HL-60/S4 (cell line): Measurements from ENCODE around the gene PRELID2.
"Not testable (repeated sequence)": the region's sequence is repeated elsewhere in the genome, so short reads cannot be mapped to it uniquely, and the experiment has no call there.

Experiments used
- in situ Hi-C: fragments of 300-500 bp; cut with MboI; formaldehyde crosslinking; loops from 2 replicates; pipeline ENCODE4 v1.14.3; 2022; ENCODE audit warnings: low sequenced_read_pairs

Gene PRELID2

GRCh38 chr5:145834917-145835847 lies at the start of gene PRELID2:
PRELID2 (minus strand) TSS chr5:145835342; CDS start chr5:145835251, 91 bp downstream.
- in situ Hi-C loops: no loop called here

DNA sequence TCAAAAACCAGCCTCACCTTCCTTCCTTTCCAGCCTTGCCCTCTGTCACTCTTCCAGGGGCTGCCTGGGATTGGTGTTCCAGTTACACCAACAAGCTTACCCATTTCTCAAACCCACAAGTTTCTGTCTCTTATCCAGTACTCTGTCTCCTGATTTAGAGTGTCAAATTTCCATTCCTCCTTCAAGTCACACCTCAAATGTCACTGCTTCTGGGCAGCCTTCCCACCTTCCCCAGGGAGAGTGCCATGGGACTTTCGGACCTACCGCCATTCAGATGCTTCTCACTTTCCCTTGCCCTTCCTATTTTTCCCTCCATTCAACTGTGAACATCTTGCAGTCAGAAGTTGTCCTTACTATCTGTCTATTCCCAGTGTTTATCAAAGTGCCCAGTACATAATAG lies 39.6 kb upstream of the PRELID2 start:
- in situ Hi-C loops: no loop called here

GRCh38 chr5:145872914-145873313 lies 37.8 kb upstream of the PRELID2 start, which contains the start of gene GRXCR2:
GRXCR2 (minus strand) TSS chr5:145873014; CDS start chr5:145872968, 46 bp downstream.
- in situ Hi-C loops: no loop called here

GRCh38 chr5:145872486-145872885 lies 37.3 kb upstream of the PRELID2 start:
- in situ Hi-C loops: no loop called here

GRCh38 chr5:145869753-145870152 lies 34.6 kb upstream of the PRELID2 start:
- in situ Hi-C loops: no loop called here

GRCh38 chr5:145867806-145868205 lies 32.7 kb upstream of the PRELID2 start:
- in situ Hi-C loops: no loop called here

DNA sequence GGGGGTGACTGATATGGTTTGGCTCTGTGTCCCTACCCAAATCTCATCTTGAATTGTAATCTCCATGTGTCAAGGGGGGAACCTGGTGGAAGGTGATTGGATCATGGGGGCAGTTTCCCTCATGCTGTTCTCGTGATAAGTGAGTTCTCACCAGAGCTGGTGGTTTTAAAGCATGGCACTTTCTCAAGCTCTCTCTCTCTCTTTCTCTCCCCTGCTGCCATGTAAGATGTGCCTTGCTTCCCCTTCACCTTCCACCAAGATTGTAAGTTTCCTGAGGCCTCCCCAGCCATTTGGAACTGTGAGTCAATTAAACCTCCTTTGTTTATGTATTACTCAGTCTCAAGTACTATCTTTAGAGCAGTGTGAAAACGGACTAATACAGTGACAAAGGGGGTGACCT lies 29.3 kb upstream of the PRELID2 start:
- in situ Hi-C loops: not testable (repeated sequence)

DNA sequence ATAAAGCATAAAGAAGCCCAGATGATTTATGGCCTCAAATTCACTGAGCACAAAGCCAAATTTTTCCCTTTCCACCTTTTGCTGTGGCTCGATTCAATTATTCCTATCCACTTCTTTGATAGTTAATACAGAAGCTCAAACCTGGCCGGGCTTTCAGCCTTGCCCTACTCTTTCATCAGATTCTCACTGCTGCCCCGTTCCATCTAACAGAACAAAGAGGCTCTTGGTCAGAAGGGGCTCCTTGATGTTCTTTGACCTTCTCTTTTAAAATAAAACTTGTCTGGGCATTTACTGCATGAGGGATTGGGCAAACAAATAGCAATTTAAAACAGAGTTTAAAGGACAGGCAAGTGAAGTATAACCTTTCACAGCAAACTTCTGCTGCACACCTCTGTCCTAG lies 27.9 kb upstream of the PRELID2 start:
- in situ Hi-C loops: no loop called here

DNA sequence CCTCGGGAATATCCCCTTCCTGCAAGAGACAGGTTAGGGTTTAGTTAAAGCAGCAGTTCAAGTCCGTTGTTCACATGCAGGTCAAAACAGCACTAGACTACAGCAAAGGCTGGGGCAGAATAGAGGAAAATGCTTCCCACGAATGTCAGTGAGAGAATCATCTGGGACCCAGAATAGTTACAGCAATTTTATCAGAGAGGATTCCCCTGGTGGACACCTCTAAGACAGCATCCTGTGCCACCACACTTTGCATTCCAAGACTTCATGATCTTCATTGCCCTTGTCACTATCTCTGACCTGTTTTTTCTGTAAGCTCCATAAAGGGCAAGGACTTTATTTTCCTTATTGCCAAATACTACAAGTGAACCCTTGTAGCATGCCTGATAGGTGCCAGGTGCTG lies 24.8 kb upstream of the PRELID2 start:
- in situ Hi-C loops: no loop called here

DNA sequence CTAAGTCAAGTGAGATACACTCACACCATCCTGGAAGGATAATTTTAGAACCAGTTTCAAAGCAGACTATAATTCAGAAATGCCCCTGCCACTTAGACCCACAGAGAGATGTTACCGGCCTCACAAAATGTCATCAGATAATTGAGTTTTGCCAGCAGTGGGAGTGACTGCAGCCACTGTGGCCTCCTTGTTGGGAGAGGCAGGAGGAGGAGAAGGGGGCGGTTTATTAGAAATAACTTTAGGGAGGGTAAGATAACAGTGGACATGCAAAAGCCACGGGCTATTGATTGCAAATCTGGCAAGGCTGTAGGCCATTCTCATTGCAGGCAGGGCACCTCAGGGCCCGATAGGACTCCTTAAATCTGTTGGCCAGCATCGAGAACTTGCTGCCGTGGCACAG lies 24.3 kb upstream of the PRELID2 start:
- in situ Hi-C loops: no loop called here

- in situ Hi-C loops: no loop called here
These were observed 23.8 kb upstream of the PRELID2 start for GRCh38 chr5:145858959-145859358.

DNA sequence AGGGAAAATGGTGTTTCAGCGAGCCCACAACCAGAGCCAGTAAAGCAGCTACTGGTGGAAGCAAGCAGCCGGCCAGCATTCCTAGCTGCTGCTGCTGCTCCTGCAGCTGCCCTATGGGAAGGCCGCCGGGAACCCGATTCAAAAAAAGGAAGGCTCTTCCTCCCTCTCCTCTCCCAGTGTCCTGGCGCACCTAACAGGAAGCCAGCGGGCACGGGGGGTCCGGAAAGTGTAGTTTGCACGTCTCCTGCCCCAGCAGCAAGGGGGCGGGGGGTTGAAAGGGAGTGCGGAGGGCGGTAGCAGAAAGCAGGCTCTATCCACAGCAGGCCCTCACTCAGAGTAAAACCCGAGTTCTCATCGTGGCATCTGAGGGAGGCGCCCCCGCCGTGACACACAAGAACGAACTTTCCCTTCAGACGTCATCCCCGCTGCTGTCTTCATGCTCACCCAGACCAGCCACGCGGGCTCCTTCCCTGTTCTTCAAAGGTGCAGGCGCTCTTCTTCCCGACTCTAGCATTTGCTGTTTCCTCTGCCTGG lies 21.2 kb upstream of the PRELID2 start:
- in situ Hi-C loops: no loop called here

GRCh38 chr5:145855763-145856267 lies 20.7 kb upstream of the PRELID2 start:
- in situ Hi-C loops: no loop called here

GRCh38 chr5:145854651-145855258 lies 19.6 kb upstream of the PRELID2 start:
- in situ Hi-C loops: no loop called here

- in situ Hi-C loops: no loop called here
These were observed 18.7 kb upstream of the PRELID2 start for GRCh38 chr5:145853781-145854376.

GRCh38 chr5:145852990-145853389 lies 17.8 kb upstream of the PRELID2 start:
- in situ Hi-C loops: no loop called here

GRCh38 chr5:145848854-145849253 lies 13.7 kb upstream of the PRELID2 start:
- in situ Hi-C loops: no loop called here

DNA sequence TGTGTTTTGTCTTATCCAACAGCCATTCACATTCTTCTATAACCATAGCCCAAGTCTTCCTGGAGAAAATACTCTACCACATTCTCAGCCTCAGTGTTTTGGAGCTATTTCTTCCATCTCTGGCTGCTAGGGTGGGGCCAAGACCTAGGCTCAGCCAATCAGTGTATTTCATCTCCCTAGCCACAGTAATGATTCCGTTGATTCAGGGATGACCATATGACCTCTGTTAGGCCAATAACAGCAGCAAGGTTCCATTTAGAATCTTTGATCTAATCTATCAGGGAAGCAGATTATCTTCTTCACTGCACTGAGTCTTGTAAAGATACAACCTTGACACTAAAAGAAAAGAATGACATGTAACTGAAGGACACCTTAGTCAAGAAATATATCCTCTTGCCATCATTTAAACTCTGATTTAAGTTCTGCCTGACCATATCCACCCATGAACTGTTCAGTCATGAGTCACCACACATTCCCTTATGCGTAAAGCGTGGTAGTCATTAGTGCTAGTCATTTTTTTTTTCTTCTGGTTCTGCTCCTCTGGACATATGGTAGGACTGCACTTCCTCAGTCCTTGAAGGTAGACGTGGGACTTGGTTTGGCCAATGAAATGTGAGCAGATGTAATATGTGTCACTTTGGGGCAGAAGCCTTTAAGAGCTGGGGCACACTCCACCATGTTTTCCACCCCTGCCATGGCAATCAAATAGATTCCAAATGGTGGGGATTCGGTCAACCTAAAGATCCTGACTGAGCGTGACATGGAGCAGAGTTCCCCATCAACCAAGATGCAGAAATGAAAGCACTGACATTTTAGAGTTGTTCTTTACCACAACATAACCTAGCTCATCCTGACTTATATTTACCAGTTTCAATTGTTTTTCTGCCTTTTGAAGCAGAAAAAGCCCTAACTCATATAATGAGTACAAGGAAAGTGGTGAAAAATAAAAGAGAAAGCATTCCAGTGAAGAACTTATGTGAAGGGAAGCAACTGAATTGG lies 12.7 kb upstream of the PRELID2 start:
- in situ Hi-C loops: no loop called here

GRCh38 chr5:145846081-145846480 lies 10.9 kb upstream of the PRELID2 start:
- in situ Hi-C loops: no loop called here

GRCh38 chr5:145841299-145841698 lies 6.2 kb upstream of the PRELID2 start:
- in situ Hi-C loops: no loop called here
